GM12865 (cell line): ENCODE results near the gene EVA1A.

Experiments used
- DNase-seq: peaks from one replicate; pipeline ENCODE4 v3.0.0; 2010; ENCODE audit warnings: low read depth
- H3K4me3 ChIP-seq: 2 replicates; pipeline ENCODE4 v1.5.1; 2011; ENCODE audit warnings: mild to moderate bottlenecking, low read depth, low read length, control low read depth
- CTCF ChIP-seq: IDR thresholded peaks from 2 replicates; pipeline ENCODE4 v1.5.1; 2011; ENCODE audit warnings: low read length, control low read depth, low read depth, inconsistent platforms; ENCODE audit not compliant: insufficient read depth; ENCODE audit errors: missing control alignments

The EVA1A gene

DNA sequence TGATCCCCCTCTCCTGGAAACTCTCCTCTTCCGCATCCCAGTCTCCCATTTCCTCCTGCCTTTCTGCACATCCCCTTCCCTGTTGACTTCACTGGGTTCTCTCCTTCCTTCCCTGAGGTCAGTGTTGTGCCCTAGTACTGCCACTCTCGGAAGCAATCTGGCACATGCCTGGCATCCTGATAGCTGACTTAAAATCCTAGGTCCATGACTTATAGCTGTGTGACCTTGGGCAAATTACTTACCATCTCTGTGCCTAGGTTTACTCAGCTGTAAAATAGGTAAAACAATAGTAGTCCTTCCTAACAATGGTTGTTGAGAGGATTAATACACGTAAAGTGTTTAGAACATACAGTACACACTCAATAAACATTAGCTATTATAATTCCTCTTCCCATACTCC, 9.3 kb downstream of the EVA1A start:
- no peak for TF ChIP-seq CTCF
- H3K4me3 ChIP-seq: no peak overlapping the region
- DNase-seq: no peak

DNA sequence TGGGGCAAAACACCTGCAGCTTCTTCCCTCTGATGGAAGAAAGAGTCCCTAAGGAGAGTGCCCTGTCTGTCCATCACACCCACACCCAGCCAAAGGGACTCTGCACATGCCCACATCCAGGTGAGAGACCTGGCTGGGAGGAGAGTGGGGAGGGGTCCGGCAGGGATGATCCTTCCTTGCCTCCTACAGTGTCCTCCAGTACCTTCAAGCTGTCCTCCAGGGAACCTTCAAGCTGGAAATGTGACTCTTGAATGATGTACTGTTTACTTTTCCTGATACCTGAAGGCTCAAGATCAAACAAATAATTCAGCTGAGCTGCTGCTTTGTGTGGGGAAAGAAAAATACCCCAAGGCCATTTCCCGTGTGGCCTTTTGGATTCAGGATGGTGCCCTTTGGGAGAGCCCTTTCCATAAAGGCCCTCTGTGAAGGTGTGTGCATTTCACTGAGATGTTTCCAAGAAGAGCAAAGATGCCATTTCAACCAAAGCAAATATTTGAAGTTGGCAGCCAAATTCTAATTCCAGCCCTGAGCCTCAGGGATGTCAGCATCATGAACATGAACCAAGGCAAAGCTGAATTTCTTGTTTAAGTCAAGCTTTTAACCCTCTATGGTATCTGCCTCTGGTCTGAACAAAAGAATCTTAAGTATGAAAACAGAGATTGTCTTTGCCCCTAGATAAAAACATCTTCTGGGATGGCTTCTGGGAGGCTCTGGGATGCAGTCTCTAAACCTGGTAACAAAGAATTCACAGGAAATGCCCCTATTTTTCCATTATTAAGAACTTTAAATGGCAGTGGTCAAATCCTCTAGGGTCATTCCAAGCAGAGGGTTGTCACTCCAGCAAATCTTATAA, 11.1 kb downstream of the EVA1A start:
- no peak overlapping the region for H3K4me3 ChIP-seq
- no peak for DNase-seq
- no peak for TF ChIP-seq CTCF

DNA sequence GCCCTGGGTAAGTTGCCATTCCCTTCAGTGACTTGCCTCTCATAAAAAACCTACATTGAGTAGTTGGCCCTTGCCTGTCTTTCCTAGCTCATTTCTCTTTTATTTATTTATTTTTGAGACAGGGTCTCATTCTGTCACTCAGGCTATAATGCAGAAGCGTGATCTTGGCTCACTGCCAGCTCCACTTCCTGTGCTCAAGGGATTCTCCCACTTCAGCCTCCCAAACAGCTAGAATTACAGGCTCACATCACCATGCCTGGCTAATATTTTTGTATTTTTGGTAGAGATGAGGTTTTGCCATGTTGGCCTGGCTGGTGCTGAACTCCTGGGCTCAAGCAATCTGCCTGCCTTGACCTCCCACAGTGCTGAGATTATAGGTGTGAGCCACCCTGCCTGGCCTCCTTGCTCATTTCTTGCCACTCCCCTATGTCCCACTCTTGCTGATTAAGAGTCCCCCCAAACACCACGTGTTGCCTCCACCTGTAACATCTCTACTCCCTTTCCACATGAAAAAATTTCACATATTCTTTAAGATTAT, 12.6 kb downstream of the EVA1A start:
- peak; percentile 29 for DNase-seq
- no peak for TF ChIP-seq CTCF

DNA sequence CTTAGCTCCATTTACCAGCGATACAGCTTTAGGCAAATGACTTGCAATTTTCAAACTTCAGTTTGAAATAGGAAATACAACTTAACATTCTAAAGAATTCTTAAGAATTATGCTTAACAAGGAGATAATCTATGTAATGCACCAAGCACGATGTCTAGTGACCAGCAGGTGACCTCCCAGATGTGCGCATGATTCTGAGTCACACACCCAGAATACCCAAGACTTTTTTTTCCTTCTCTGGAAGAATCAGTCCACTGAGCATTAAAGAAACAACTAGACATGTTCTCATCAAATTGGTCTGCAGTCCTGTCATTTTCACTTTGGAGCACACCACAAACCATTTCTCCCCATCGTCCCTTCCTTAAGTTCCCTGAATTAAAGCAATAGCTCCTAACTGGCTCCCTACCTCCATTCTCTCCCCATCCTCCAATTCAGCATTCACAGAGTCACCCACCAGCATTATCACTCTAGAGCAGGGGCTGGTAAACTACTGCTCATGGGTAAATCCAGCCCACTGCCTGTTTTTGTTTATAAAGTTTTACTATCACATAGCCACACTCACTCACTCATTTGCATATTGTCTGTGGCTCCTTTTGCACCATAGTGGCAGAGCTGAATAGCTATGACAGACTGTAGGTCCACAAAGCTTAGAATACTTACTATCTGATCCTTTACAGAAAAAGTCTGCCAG, 13.2 kb downstream of the EVA1A start:
- DNase-seq: no peak
- TF ChIP-seq CTCF: no peak
- no peak overlapping the region for H3K4me3 ChIP-seq

More for the DNA sequence above, 12.6 kb downstream of the EVA1A start:
- no peak overlapping the region for H3K4me3 ChIP-seq

GRCh38 chr2:75545922-75546321, 14.8 kb downstream of the EVA1A start:
- DNase-seq: no peak
- TF ChIP-seq CTCF: no peak

GRCh38 chr2:75545387-75545786, 15.4 kb downstream of the EVA1A start:
- no peak overlapping the region for H3K4me3 ChIP-seq
- DNase-seq: no peak

More at GRCh38 chr2:75545922-75546321, 14.8 kb downstream of the EVA1A start:
- H3K4me3 ChIP-seq: no peak overlapping the region

More at GRCh38 chr2:75545387-75545786, 15.4 kb downstream of the EVA1A start:
- no peak for TF ChIP-seq CTCF
